Endothelial cell of umbilical vein (primary cell): ENCODE results near the gene RLN3. TPM values are rescaled to one million over a fixed set of nuclear protein-coding genes. Genes with fewer than 3 reads are reported as not detected.

Experiments
- BruUV-seq: library from RNA; stranded (reverse); fragments of 400-500 nt; replicated peaks from 2 replicates; lab custom pipeline; 2021; lab: Mats Ljungman, UMichigan
- CTCF ChIA-PET: fragments of 300-600, 350-600 bp; sonication (Branson Sonifier 250); formaldehyde crosslinking; loops from one replicate; lab custom pipeline; 2021; ENCODE audit warnings: antibody characterized with exemption, inconsistent platforms; lab: Charles Lee
- POLR2A ChIA-PET: fragments of 300-600, 350-600 bp; sonication (Branson Sonifier 250); formaldehyde crosslinking; loops from one replicate; lab custom pipeline; 2021; ENCODE audit warnings: antibody characterized with exemption, inconsistent platforms; lab: Charles Lee
- DNase-seq: peaks from one replicate; pipeline ENCODE4 v3.0.0-alpha.2; 2011; ENCODE audit warnings: low read depth, low spot score
- FAIRE-seq: peaks from 2 replicates; lab custom pipeline; 2011; peaks lifted over from hg19 to GRCh38; lab: Jason Lieb, UNC
- H2AFZ ChIP-seq: 2 replicates; pipeline ENCODE4 v1.6.0; 2012; ENCODE audit warnings: low read depth, low read length, control low read depth, inconsistent platforms
- H3K27ac ChIP-seq: 2 replicates; pipeline ENCODE4 v1.5.1; 2011; ENCODE audit warnings: low read depth, mild to moderate bottlenecking, control low read depth, low read length, moderate library complexity; ENCODE audit not compliant: insufficient read depth
- H3K27me3 ChIP-seq, 2 experiments: 2 replicates each; pipeline versions ENCODE4 v1.6.0 to v1.6.1; 2011; ENCODE audit warnings: low read length in 2 of 2, mixed read lengths in 1 of 2; ENCODE audit not compliant: control insufficient read depth in 2 of 2, insufficient read depth in 2 of 2
- H3K36me3 ChIP-seq, 2 experiments: 2 replicates in 1 of 2; 3 replicates in 1 of 2; pipeline ENCODE4 v1.5.1; 2011; ENCODE audit warnings: low read length in 2 of 2, mild to moderate bottlenecking in 1 of 2, moderate library complexity in 1 of 2; ENCODE audit not compliant: control insufficient read depth in 2 of 2, insufficient read depth in 2 of 2; ENCODE audit errors: extremely low read depth in 1 of 2
- H3K4me1 ChIP-seq: 3 replicates; pipeline ENCODE4 v1.5.1; 2011; ENCODE audit warnings: mild to moderate bottlenecking, low read length; ENCODE audit not compliant: control insufficient read depth, insufficient read depth; ENCODE audit errors: extremely low read depth
- H3K4me2 ChIP-seq: 2 replicates; pipeline ENCODE4 v1.6.1; 2011; ENCODE audit warnings: low read length, control low read depth, mixed read lengths; ENCODE audit not compliant: insufficient read depth
- H3K4me3 ChIP-seq, 3 experiments: fragments of 200-600 bp in 1 of 3; sonication (generic), shearing (Covaris generic) in 1 of 3; replicated peaks in 1 of 3; 2 replicates each; pipeline ENCODE4 v1.5.1; 2011 to 2016; ENCODE audit warnings: control low read depth in 3 of 3, low read length in 3 of 3, mild to moderate bottlenecking in 2 of 3, inconsistent platforms in 1 of 3, low read depth in 1 of 3, moderate library complexity in 1 of 3; ENCODE audit not compliant: insufficient read depth in 1 of 3
- H3K79me2 ChIP-seq: 2 replicates; pipeline ENCODE4 v1.6.0; 2012; ENCODE audit warnings: low read length, inconsistent platforms; ENCODE audit not compliant: control insufficient read depth, insufficient read depth
- H3K9ac ChIP-seq: replicated peaks from 2 replicates; pipeline ENCODE3; 2011; ENCODE audit warnings: low read length, control low read depth; ENCODE audit not compliant: insufficient read depth; ENCODE audit errors: extremely low read depth
- H3K9me1 ChIP-seq: replicated peaks from 3 replicates; pipeline ENCODE4 v1.6.0; 2011; ENCODE audit warnings: mild to moderate bottlenecking, low read length; ENCODE audit not compliant: control insufficient read depth, insufficient read depth; ENCODE audit errors: extremely low read depth
- H3K9me3 ChIP-seq: replicated peaks from 2 replicates; pipeline ENCODE4 v1.5.1; 2012; ENCODE audit warnings: low read length, inconsistent platforms; ENCODE audit not compliant: control insufficient read depth, insufficient read depth
- H4K20me1 ChIP-seq: replicated peaks from 2 replicates; pipeline ENCODE3; 2011; ENCODE audit warnings: mild to moderate bottlenecking, low read length; ENCODE audit not compliant: control insufficient read depth, insufficient read depth; ENCODE audit errors: extremely low read depth
- EZH2 ChIP-seq: IDR thresholded peaks from 2 replicates; pipeline ENCODE4 v1.6.1; 2012; ENCODE audit warnings: borderline replicate concordance, low read depth, mild to moderate bottlenecking, moderate library complexity, low read length, inconsistent platforms; ENCODE audit not compliant: severe bottlenecking
- FOS ChIP-seq: IDR thresholded peaks from 2 replicates; pipeline ENCODE4 v1.6.1; 2011; ENCODE audit warnings: mild to moderate bottlenecking, low read length, moderate library complexity, borderline replicate concordance; ENCODE audit not compliant: insufficient read depth
- GATA2 ChIP-seq: IDR thresholded peaks from 2 replicates; pipeline ENCODE4 v1.7.0; 2011; ENCODE audit warnings: low read depth, mild to moderate bottlenecking, moderate library complexity, mixed read lengths, low read length; ENCODE audit not compliant: insufficient read length, insufficient read depth
- POLR2AphosphoS5 ChIP-seq: IDR thresholded peaks from 2 replicates; pipeline ENCODE4 v1.6.1; 2012; ENCODE audit warnings: low read depth, mild to moderate bottlenecking, control low read depth, low read length, moderate library complexity; ENCODE audit not compliant: insufficient read depth
- dilution Hi-C: fragments of 300-500 bp; cut with MboI; formaldehyde crosslinking; loops from one replicate; pipeline ENCODE4 v1.15.0; 2019; ENCODE audit warnings: low sequenced_read_pairs; ENCODE audit not compliant: extremely low pct_ligation_motif_present
- intact Hi-C: fragments of 100-400 bp; cut with micrococcal nuclease; formaldehyde crosslinking; loops from one replicate; pipeline ENCODE4 v1.10.0; 2022
- polyA plus RNA-seq, 4 experiments: library from polyadenylated mRNA; depleted of rRNA in 3 of 4; stranded (reverse) in 3 of 4; unstranded in 1 of 4; fragments of >200 nt; gene quantifications; 2 replicates each; pipeline versions ENCODE4 v1.2.1 to v1.2.3, GENCODE V29; 2011 to 2012; ENCODE audit warnings: missing spikeins in 1 of 4
- total RNA-seq: library from RNA; stranded (reverse); gene quantifications from 2 replicates; pipeline ENCODE4 v1.2.3, GENCODE V29; 2021
- TF ChIP-seq, protein P1 (sequence below), 2 donors: IDR thresholded peaks; 1 replicate in 1 of 2; 2 replicates in 1 of 2; pipeline ENCODE4 v1.5.1; 2011; ENCODE audit warnings: low read length in 2 of 2, mild to moderate bottlenecking in 2 of 2, moderate library complexity in 2 of 2, control low read depth in 1 of 2, inconsistent platforms in 1 of 2, low read depth in 1 of 2; ENCODE audit not compliant: insufficient read depth in 1 of 2; ENCODE audit errors: extremely low read depth in 1 of 2
- TF ChIP-seq, protein P2 (sequence below): IDR thresholded peaks from 2 replicates; pipeline ENCODE4 v1.6.1; 2011; ENCODE audit not compliant: insufficient read depth, insufficient read length

Gene RLN3
- total and polyA plus RNA-seq, 2 donors (not counting 3 experiments of a cell fraction or from before 2014, with no cell fraction given): not detected

DNA sequence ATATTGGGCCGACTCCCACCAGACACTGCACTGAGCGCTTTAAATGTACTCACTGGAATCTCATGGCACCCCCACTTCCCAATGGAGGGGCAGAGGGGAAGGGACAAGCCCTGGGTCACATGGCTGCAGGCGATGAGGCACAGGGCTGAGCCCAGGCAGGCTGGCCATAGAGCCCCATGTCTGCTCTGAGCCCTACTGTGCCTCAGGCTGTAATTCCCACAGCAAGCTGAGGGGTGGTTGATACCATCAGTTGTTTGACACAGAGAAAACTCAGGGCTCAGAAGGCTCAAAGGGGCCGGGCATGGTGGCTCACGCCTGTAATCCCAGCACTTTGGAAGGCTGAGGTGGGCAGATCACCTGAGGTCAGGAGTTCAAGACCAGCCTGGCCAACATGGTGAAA lies 46.9 kb upstream of the RLN3 start:
- peaks cover 0 to 2% of the 10 kb centered on the region in 2 experiments for H3K36me3 ChIP-seq
- no peak overlapping the region for H3K4me2 ChIP-seq
- BruUV-seq: no TSS peak
- dilution Hi-C loops (no loop called here), intact Hi-C loops (no loop called here)
- CTCF ChIA-PET: interaction anchor here (1.1 kb wide), 1 partner anchor 22 kb away, joined by 4 read pairs; no protein-coding TSS in a partner anchor
- no peak overlapping the region for H3K4me3 ChIP-seq
- no peaks in the 10 kb centered on the region for H3K79me2 ChIP-seq
- H3K27ac ChIP-seq: no peak overlapping the region
- H2AFZ ChIP-seq: no peak overlapping the region
- peaks cover 13% of the 10 kb centered on the region for H3K4me1 ChIP-seq
- H4K20me1 ChIP-seq: no peaks in the 10 kb centered on the region
- no peaks in the 10 kb centered on the region for H3K9me1 ChIP-seq
- TF ChIP-seq EZH2: no peak
- TF ChIP-seq, protein P1, sequence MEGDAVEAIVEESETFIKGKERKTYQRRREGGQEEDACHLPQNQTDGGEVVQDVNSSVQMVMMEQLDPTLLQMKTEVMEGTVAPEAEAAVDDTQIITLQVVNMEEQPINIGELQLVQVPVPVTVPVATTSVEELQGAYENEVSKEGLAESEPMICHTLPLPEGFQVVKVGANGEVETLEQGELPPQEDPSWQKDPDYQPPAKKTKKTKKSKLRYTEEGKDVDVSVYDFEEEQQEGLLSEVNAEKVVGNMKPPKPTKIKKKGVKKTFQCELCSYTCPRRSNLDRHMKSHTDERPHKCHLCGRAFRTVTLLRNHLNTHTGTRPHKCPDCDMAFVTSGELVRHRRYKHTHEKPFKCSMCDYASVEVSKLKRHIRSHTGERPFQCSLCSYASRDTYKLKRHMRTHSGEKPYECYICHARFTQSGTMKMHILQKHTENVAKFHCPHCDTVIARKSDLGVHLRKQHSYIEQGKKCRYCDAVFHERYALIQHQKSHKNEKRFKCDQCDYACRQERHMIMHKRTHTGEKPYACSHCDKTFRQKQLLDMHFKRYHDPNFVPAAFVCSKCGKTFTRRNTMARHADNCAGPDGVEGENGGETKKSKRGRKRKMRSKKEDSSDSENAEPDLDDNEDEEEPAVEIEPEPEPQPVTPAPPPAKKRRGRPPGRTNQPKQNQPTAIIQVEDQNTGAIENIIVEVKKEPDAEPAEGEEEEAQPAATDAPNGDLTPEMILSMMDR (IDR thresholded peaks at IDR 0.05; ENCODE audit: extremely low read depth in 1 of 2, insufficient read depth in 1 of 2, low read depth in 1 of 2, low read length in 2 of 2): no peak
- no peak for TF ChIP-seq GATA2
- no peak for TF ChIP-seq FOS
- DNase-seq: no peak
- no peaks in the 10 kb centered on the region for H3K9me3 ChIP-seq
- no peak for FAIRE-seq
- no peak overlapping the region for H3K9ac ChIP-seq
- H3K27me3 ChIP-seq: no peaks in the 10 kb centered on the region
- POLR2A ChIA-PET: no interaction called here

DNA sequence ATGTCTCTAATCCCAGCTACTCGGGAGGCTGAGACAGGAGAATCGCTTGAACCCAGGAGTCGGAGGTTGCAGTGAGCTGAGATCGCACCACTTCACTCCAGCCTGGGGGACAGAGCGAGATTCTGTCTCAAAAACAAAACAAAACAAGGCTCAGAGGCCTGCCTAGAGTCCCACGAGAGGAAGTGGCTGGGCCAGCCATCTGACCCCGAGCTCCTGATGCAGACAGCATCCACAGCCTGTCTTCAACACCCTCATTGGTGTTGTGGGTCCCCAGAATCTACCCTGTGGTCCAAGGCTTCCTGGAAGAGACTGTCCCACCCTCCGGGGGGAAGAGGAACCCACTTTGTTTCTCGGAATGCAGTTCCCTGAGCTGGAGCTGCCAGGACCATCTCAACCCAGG lies 46.5 kb upstream of the RLN3 start:
- Histone ChIP-seq H3K9me3 (no peaks in the 10 kb centered on the region), H3K4me3 (no peak overlapping the region), H3K79me2 (no peaks in the 10 kb centered on the region), H3K4me1 (peaks cover 17% of the 10 kb centered on the region), H3K27ac (no peak overlapping the region), H4K20me1 (no peaks in the 10 kb centered on the region), H2AFZ (no peak overlapping the region), H3K27me3 (no peaks in the 10 kb centered on the region), H3K9ac (no peak overlapping the region), H3K36me3 (peaks cover 0 to 2% of the 10 kb centered on the region in 2 experiments), H3K4me2 (no peak overlapping the region), H3K9me1 (no peaks in the 10 kb centered on the region)
- BruUV-seq: no TSS peak
- POLR2A ChIA-PET: no interaction called here
- DNase-seq (no peak), FAIRE-seq (no peak)
- TF ChIP-seq, protein P2, sequence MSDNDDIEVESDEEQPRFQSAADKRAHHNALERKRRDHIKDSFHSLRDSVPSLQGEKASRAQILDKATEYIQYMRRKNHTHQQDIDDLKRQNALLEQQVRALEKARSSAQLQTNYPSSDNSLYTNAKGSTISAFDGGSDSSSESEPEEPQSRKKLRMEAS: no peak
- TF ChIP-seq POLR2AphosphoS5: no peak
- no peak for TF ChIP-seq GATA2
- intact Hi-C loops: no loop called here
- CTCF ChIA-PET: no interaction called here
- dilution Hi-C loops: no loop called here
